HepG2 (cell line): ENCODE results near the gene HSPA1A. TPM values are rescaled to one million over a fixed set of nuclear protein-coding genes. Genes with fewer than 3 reads are reported as not detected.

Source experiments
- CEBPB ChIP-seq: IDR thresholded peaks from 2 replicates; pipeline ENCODE4 v1.6.1; 2011; ENCODE audit warnings: low read depth, low read length, improper control_type of control experiment, borderline replicate concordance
- EEA1 ChIP-seq: sonication (generic); formaldehyde crosslinking; IDR thresholded peaks from 2 replicates; pipeline ENCODE4 v1.5.1; 2020; ENCODE audit warnings: mild to moderate bottlenecking, missing genetic modification reagents, borderline replicate concordance
- KDM5A ChIP-seq: fragments of 200-600 bp; sonication (generic); IDR thresholded peaks from 2 replicates; pipeline ENCODE4 v1.7.0; 2018; ENCODE audit warnings: antibody characterized with exemption, mild to moderate bottlenecking, low read length, borderline replicate concordance
- MBNL3 ChIP-seq: fragments of 250-450 bp; sonication (Bioruptor Pico); conservative IDR thresholded peaks from 2 replicates; pipeline ENCODE4 v1.8.0; 2022; ENCODE audit warnings: mild to moderate bottlenecking, inconsistent platforms
- PCBP1 ChIP-seq: fragments of 200-400 bp; formaldehyde crosslinking; IDR thresholded peaks from 2 replicates; pipeline ENCODE4 v1.6.1; 2017; ENCODE audit warnings: mild to moderate bottlenecking, low read depth, low read length, borderline replicate concordance
- SAFB2 ChIP-seq: sonication (generic); formaldehyde crosslinking; IDR thresholded peaks from 2 replicates; pipeline ENCODE4 v1.5.1; 2020; ENCODE audit warnings: missing genetic modification reagents, low read depth, mild to moderate bottlenecking, borderline replicate concordance
- TBX2 ChIP-seq: sonication (generic); formaldehyde crosslinking; IDR thresholded peaks from 2 replicates; pipeline ENCODE4 v1.5.0; 2020; ENCODE audit warnings: missing genetic modification reagents, mild to moderate bottlenecking, borderline replicate concordance
- ZNF160 ChIP-seq: sonication (generic); formaldehyde crosslinking; IDR thresholded peaks from 2 replicates; pipeline ENCODE4 v1.8.0; 2022; ENCODE audit warnings: mild to moderate bottlenecking, inconsistent platforms, missing genetic modification reagents
- ZNF350 ChIP-seq: sonication (generic); formaldehyde crosslinking; IDR thresholded peaks from 2 replicates; pipeline ENCODE4 v1.4.0; 2020; ENCODE audit warnings: mild to moderate bottlenecking, low read depth, missing genetic modification reagents, borderline replicate concordance
- ZNF572 ChIP-seq: sonication (generic); formaldehyde crosslinking; IDR thresholded peaks from 2 replicates; pipeline ENCODE4 v1.5.1; 2020; ENCODE audit warnings: mild to moderate bottlenecking, missing genetic modification reagents
- ZNF879 ChIP-seq: sonication (generic); formaldehyde crosslinking; IDR thresholded peaks from 2 replicates; pipeline ENCODE4 v1.8.1; 2023; ENCODE audit warnings: missing genetic modification reagents
- polyA plus RNA-seq, 8 experiments: library from polyadenylated mRNA; depleted of rRNA in 3 of 8; stranded (reverse) in 7 of 8; unstranded in 1 of 8; fragments of >200 nt; fragmentation: Illumina TruSeq in 4 of 8; extraction: Trizol in 4 of 8; gene quantifications; 2 replicates each; pipeline versions ENCODE4 v1.2.1 to v1.2.3, GENCODE V29; 2011 to 2016; ENCODE audit warnings: low read depth in 4 of 8, missing spikeins in 1 of 8, mixed read lengths in 1 of 8; ENCODE audit not compliant: insufficient read depth in 1 of 8
- total RNA-seq, 5 experiments: library from RNA; depleted of rRNA; stranded (reverse); fragments of >200 nt; fragmentation: Illumina TruSeq; extraction: Trizol; gene quantifications; 2 replicates each; pipeline ENCODE4 v1.2.3, GENCODE V29; 2016; ENCODE audit warnings: low read depth in 1 of 5
- TF ChIP-seq, protein P1 (sequence below): IDR thresholded peaks from 2 replicates; pipeline ENCODE4 v1.6.1; 2016
- TF ChIP-seq, protein P2 (sequence below): sonication (generic); formaldehyde crosslinking; IDR thresholded peaks from 2 replicates; pipeline ENCODE4 v1.4.0; 2020; ENCODE audit warnings: mild to moderate bottlenecking, missing genetic modification reagents
- TF ChIP-seq, protein P3 (sequence below): sonication (generic); formaldehyde crosslinking; IDR thresholded peaks from 2 replicates; pipeline ENCODE4 v1.5.1; 2020; ENCODE audit warnings: mild to moderate bottlenecking, missing genetic modification reagents, moderate library complexity
- TF ChIP-seq, protein P4 (sequence below): sonication (generic); formaldehyde crosslinking; conservative IDR thresholded peaks from 2 replicates; pipeline ENCODE4 v1.8.1; 2023; ENCODE audit warnings: missing genetic modification reagents
- TF ChIP-seq, protein P5 (sequence below): sonication (generic); formaldehyde crosslinking; IDR thresholded peaks from 2 replicates; pipeline ENCODE4 v1.8.0; 2022; ENCODE audit warnings: missing genetic modification reagents, mild to moderate bottlenecking, inconsistent platforms, borderline replicate concordance
- TF ChIP-seq, protein P6 (sequence below): IDR thresholded peaks from 2 replicates; pipeline ENCODE4 v1.6.1; 2012; ENCODE audit warnings: low read depth, low read length, improper control_type of control experiment

The HSPA1A gene
- total and polyA plus RNA-seq, 2 of the 13 experiments (the other 11 are each of a cell fraction or from before 2014, with no cell fraction given): 44.5 to 85.0 TPM

DNA sequence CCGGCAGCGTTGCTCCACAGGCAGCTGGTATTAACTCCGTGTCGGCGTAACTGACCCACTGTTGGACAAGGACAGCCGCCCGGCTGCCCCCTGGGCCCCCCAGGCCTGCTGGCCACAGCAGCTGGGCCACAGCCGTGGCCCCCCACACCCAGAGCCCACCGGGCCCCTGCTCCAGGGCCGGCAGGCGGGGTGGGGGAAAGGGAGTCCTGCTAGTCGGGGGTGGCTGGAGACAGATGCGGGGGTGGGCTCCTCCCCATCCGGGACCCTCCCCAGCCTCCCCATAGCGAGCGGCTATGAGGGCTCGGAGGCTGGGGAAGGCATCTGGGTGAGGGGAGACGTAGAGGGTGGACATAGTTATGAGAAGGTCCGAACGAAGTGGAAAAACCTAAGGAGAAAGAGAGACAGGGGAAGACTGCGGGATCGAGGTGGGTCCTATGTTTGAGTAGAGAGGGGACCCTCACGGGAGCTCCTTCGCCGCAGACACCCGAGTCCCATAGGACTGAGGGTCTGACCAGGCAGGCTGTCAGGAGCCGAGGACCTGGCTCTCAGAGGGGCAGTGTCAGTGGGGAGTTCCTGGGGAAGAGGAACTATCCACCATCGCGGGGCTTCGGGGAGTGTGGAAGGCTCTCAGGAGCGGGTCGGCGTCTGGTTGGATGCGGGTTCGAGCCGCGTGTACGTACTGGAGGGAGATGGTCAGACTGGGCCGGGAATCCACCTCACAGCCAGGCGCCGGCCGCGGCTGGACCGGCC lies 20.3 kb upstream of the HSPA1A start (continued):
- TF ChIP-seq, protein P1, sequence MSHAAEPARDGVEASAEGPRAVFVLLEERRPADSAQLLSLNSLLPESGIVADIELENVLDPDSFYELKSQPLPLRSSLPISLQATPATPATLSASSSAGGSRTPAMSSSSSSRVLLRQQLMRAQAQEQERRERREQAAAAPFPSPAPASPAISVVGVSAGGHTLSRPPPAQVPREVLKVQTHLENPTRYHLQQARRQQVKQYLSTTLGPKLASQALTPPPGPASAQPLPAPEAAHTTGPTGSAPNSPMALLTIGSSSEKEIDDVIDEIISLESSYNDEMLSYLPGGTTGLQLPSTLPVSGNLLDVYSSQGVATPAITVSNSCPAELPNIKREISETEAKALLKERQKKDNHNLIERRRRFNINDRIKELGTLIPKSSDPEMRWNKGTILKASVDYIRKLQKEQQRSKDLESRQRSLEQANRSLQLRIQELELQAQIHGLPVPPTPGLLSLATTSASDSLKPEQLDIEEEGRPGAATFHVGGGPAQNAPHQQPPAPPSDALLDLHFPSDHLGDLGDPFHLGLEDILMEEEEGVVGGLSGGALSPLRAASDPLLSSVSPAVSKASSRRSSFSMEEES (CRISPR knock-in tag): no peak
- TF ChIP-seq ZNF160 (no peak), MBNL3 (CRISPR knock-in tag) (no peak), SAFB2 (no peak), CEBPB (no peak), ZNF879 (no peak), ZNF350 (no peak; the same call in 1 of the 2 replicates), KDM5A (peak; percentile 74), TBX2 (CRISPR knock-in tag) (no peak), PCBP1 (no peak), ZNF572 (no peak), EEA1 (CRISPR knock-in tag) (no peak)
- TF ChIP-seq, protein P2, sequence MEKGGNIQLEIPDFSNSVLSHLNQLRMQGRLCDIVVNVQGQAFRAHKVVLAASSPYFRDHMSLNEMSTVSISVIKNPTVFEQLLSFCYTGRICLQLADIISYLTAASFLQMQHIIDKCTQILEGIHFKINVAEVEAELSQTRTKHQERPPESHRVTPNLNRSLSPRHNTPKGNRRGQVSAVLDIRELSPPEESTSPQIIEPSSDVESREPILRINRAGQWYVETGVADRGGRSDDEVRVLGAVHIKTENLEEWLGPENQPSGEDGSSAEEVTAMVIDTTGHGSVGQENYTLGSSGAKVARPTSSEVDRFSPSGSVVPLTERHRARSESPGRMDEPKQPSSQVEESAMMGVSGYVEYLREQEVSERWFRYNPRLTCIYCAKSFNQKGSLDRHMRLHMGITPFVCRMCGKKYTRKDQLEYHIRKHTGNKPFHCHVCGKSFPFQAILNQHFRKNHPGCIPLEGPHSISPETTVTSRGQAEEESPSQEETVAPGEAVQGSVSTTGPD: no peak
- TF ChIP-seq, protein P3, sequence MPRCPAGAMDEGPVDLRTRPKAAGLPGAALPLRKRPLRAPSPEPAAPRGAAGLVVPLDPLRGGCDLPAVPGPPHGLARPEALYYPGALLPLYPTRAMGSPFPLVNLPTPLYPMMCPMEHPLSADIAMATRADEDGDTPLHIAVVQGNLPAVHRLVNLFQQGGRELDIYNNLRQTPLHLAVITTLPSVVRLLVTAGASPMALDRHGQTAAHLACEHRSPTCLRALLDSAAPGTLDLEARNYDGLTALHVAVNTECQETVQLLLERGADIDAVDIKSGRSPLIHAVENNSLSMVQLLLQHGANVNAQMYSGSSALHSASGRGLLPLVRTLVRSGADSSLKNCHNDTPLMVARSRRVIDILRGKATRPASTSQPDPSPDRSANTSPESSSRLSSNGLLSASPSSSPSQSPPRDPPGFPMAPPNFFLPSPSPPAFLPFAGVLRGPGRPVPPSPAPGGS (CRISPR knock-in tag): no peak; the same call in 1 of the 2 replicates
- TF ChIP-seq, protein P4, sequence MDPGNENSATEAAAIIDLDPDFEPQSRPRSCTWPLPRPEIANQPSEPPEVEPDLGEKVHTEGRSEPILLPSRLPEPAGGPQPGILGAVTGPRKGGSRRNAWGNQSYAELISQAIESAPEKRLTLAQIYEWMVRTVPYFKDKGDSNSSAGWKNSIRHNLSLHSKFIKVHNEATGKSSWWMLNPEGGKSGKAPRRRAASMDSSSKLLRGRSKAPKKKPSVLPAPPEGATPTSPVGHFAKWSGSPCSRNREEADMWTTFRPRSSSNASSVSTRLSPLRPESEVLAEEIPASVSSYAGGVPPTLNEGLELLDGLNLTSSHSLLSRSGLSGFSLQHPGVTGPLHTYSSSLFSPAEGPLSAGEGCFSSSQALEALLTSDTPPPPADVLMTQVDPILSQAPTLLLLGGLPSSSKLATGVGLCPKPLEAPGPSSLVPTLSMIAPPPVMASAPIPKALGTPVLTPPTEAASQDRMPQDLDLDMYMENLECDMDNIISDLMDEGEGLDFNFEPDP (CRISPR knock-in tag): no peak
- TF ChIP-seq, protein P5, sequence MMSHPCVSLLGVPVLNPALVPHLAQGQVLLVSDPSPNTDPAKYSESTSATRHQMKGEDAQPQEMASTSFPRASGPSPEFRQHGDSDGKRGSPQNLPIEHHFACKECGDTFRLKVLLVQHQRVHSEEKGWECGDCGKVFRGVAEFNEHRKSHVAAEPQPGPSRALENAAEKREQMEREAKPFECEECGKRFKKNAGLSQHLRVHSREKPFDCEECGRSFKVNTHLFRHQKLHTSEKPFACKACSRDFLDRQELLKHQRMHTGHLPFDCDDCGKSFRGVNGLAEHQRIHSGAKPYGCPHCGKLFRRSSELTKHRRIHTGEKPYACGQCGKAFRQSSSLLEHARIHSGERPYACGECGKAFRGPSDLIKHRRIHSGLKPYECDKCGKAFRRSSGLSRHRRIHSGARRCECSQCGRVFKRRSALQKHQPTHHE (CRISPR knock-in tag): 0 out of 2 replicates have a peak, but pooled peaks have one; percentile 10
- TF ChIP-seq, protein P6, sequence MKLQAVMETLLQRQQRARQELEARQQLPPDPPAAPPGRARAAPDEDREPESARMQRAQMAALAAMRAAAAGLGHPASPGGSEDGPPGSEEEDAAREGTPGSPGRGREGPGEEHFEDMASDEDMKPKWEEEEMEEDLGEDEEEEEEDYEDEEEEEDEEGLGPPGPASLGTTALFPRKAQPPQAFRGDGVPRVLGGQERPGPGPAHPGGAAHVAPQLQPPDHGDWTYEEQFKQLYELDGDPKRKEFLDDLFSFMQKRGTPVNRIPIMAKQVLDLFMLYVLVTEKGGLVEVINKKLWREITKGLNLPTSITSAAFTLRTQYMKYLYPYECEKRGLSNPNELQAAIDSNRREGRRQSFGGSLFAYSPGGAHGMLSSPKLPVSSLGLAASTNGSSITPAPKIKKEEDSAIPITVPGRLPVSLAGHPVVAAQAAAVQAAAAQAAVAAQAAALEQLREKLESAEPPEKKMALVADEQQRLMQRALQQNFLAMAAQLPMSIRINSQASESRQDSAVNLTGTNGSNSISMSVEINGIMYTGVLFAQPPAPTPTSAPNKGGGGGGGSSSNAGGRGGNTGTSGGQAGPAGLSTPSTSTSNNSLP: no peak
